Astrocyte (in vitro differentiated cells and primary cell): ENCODE results near the gene SEMA6D.

Experiments
- EZH2 ChIP-seq: IDR thresholded peaks from 2 replicates; pipeline ENCODE4 v1.6.1; 2012; ENCODE audit warnings: mild to moderate bottlenecking, low read length, inconsistent platforms; ENCODE audit not compliant: insufficient read depth
- TF ChIP-seq, protein P1 (sequence below): IDR thresholded peaks from 2 replicates; pipeline ENCODE4 v1.5.1; 2011; ENCODE audit warnings: low read depth, mild to moderate bottlenecking, inconsistent platforms, low read length, moderate library complexity; ENCODE audit not compliant: insufficient read depth

GRCh38 chr15:47682661-47683060 lies 34.6 kb upstream of the SEMA6D start:
- TF ChIP-seq EZH2: no peak
- TF ChIP-seq, protein P1, sequence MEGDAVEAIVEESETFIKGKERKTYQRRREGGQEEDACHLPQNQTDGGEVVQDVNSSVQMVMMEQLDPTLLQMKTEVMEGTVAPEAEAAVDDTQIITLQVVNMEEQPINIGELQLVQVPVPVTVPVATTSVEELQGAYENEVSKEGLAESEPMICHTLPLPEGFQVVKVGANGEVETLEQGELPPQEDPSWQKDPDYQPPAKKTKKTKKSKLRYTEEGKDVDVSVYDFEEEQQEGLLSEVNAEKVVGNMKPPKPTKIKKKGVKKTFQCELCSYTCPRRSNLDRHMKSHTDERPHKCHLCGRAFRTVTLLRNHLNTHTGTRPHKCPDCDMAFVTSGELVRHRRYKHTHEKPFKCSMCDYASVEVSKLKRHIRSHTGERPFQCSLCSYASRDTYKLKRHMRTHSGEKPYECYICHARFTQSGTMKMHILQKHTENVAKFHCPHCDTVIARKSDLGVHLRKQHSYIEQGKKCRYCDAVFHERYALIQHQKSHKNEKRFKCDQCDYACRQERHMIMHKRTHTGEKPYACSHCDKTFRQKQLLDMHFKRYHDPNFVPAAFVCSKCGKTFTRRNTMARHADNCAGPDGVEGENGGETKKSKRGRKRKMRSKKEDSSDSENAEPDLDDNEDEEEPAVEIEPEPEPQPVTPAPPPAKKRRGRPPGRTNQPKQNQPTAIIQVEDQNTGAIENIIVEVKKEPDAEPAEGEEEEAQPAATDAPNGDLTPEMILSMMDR: no peak
